B cell (primary cell): ENCODE results near the gene OPA1. TPM values are rescaled to one million over a fixed set of nuclear protein-coding genes. Genes with fewer than 3 reads are reported as not detected.

ENCODE experiments used
- ATAC-seq: fragments of 200-7000 bp; cut with Tn5 transposase; one replicate; pipeline ENCODE4 v1.10.0; 2021; ENCODE audit warnings: low read depth, mild to moderate bottlenecking, moderate number of reproducible peaks, moderate library complexity
- CTCF ChIA-PET: fragments of 350-600 bp; sonication (Branson Sonifier 250); formaldehyde crosslinking; loops from one replicate; lab custom pipeline; 2021; ENCODE audit warnings: antibody characterized with exemption, inconsistent platforms; lab: Charles Lee
- POLR2A ChIA-PET: fragments of 350-600 bp; sonication (Branson Sonifier 250); formaldehyde crosslinking; loops from one replicate; lab custom pipeline; 2021; ENCODE audit warnings: antibody characterized with exemption; lab: Charles Lee
- DNase-seq: peaks from one replicate; pipeline ENCODE4 v3.0.0; 2013
- H2AFZ ChIP-seq: 2 replicates; pipeline ENCODE4 v1.6.1; 2012; ENCODE audit warnings: mild to moderate bottlenecking, low read depth, low read length; ENCODE audit not compliant: insufficient read depth, poor library complexity, severe bottlenecking
- H3K27ac ChIP-seq, 2 donors: 1 replicate in 1 of 2; 2 replicates in 1 of 2; pipeline ENCODE4 v1.5.1; 2012 to 2013; ENCODE audit warnings: low read length in 2 of 2, mild to moderate bottlenecking in 2 of 2, moderate library complexity in 1 of 2
- H3K27me3 ChIP-seq, 4 experiments: fragments of 200-600 bp in 1 of 4; sonication (generic) in 1 of 4; replicated peaks in 1 of 4; 1 replicate in 2 of 4; 2 replicates in 2 of 4; pipeline versions ENCODE4 v1.6.1 to v1.7.0; 2013 to 2016; ENCODE audit warnings: low read length in 3 of 4, mild to moderate bottlenecking in 2 of 4, mixed read lengths in 1 of 4, moderate library complexity in 1 of 4; ENCODE audit not compliant: insufficient read depth in 4 of 4, control insufficient read depth in 3 of 4; ENCODE audit errors: control extremely low read depth in 1 of 4
- H3K36me3 ChIP-seq, 2 experiments: replicated peaks in 1 of 2; 1 replicate in 1 of 2; 2 replicates in 1 of 2; pipeline versions ENCODE4 v1.6.1 to v1.7.1; 2013; ENCODE audit warnings: low read length in 1 of 2; ENCODE audit not compliant: insufficient read depth in 2 of 2, control insufficient read depth in 1 of 2; ENCODE audit errors: control extremely low read depth in 1 of 2, extremely low read depth in 1 of 2
- H3K4me1 ChIP-seq, 2 donors: fragments of 200-600 bp in 1 of 2; sonication (generic) in 1 of 2; 1 replicate in 1 of 2; 2 replicates in 1 of 2; pipeline versions ENCODE4 v1.5.1 to v1.6.1; 2013 to 2017; ENCODE audit warnings: low read length in 2 of 2; ENCODE audit not compliant: control insufficient read depth in 2 of 2, insufficient read depth in 2 of 2
- H3K4me2 ChIP-seq: replicated peaks from 2 replicates; pipeline ENCODE3; 2012; ENCODE audit warnings: mild to moderate bottlenecking, low read depth, low read length; ENCODE audit not compliant: poor library complexity, severe bottlenecking
- H3K4me3 ChIP-seq, 5 experiments: fragments of 200-600 bp in 1 of 5; sonication (generic) in 1 of 5; 1 replicate in 3 of 5; 2 replicates in 2 of 5; pipeline versions ENCODE4 v1.5.1 to v1.7.0; 2011 to 2016; ENCODE audit warnings: low read length in 4 of 5, mild to moderate bottlenecking in 4 of 5, low read depth in 2 of 5, control low read depth in 1 of 5, moderate library complexity in 1 of 5; ENCODE audit not compliant: insufficient read depth in 1 of 5; ENCODE audit errors: control extremely low read depth in 1 of 5, extremely low read depth in 1 of 5
- H3K79me2 ChIP-seq: fragments of 200-600 bp; sonication (generic); one replicate; pipeline ENCODE4 v1.6.0; 2016; ENCODE audit warnings: low read length; ENCODE audit not compliant: control insufficient read depth, insufficient read depth
- H3K9ac ChIP-seq: fragments of 200-600 bp; sonication (generic); 2 replicates; pipeline ENCODE4 v1.6.1; 2017; ENCODE audit warnings: mild to moderate bottlenecking, low read length, moderate library complexity
- H3K9me3 ChIP-seq, 3 donors: one replicate each; pipeline versions ENCODE4 v1.6.1 to v1.7.1; 2013; ENCODE audit warnings: low read length in 2 of 3; ENCODE audit not compliant: control insufficient read depth in 2 of 3, insufficient read depth in 1 of 3; ENCODE audit errors: control extremely low read depth in 1 of 3
- H4K20me1 ChIP-seq: 2 replicates; pipeline ENCODE4 v1.6.0; 2012; ENCODE audit warnings: mild to moderate bottlenecking, low read length; ENCODE audit not compliant: insufficient read depth, control insufficient read depth, poor library complexity, severe bottlenecking
- H3K27ac Mint-ChIP-seq: one replicate; pipeline ENCODE4 v1.8.0; 2021; ENCODE audit warnings: mixed read lengths
- H3K27me3 Mint-ChIP-seq: one replicate; pipeline ENCODE4 v1.8.0; 2021; ENCODE audit warnings: mixed read lengths
- H3K4me1 Mint-ChIP-seq: one replicate; pipeline ENCODE4 v1.8.0; 2021; ENCODE audit warnings: mixed read lengths
- H3K4me3 Mint-ChIP-seq: one replicate; pipeline ENCODE4 v1.8.0; 2021; ENCODE audit warnings: mixed read lengths
- H3K9me3 Mint-ChIP-seq: one replicate; pipeline ENCODE4 v1.8.0; 2022; ENCODE audit warnings: mixed read lengths; ENCODE audit not compliant: insufficient read depth
- EZH2 ChIP-seq: IDR thresholded peaks from 2 replicates; pipeline ENCODE4 v1.6.1; 2012; ENCODE audit warnings: borderline replicate concordance, low read depth, mild to moderate bottlenecking, moderate library complexity, low read length; ENCODE audit not compliant: insufficient read depth, poor library complexity, severe bottlenecking
- WGBS: methylation state at CpG from one replicate; pipeline ENCODE4 v1.1.5; 2013; ENCODE audit warnings: missing lambda C conversion rate; ENCODE audit not compliant: insufficient coverage; 5-methylcytosine and 5-hydroxymethylcytosine counted together
- intact Hi-C: fragments of 100-400 bp; cut with micrococcal nuclease; formaldehyde crosslinking; loops from one replicate; pipeline ENCODE4 v1.10.0; 2022
- polyA plus RNA-seq: library from polyadenylated mRNA; depleted of rRNA; stranded (reverse); fragments of >200 nt; gene quantifications from 2 replicates; pipeline ENCODE4 v1.2.3, GENCODE V29; 2012
- total RNA-seq, 2 donors: library from RNA; stranded (reverse); fragments of 120-200 nt in 1 of 2; gene quantifications; 1 replicate in 1 of 2; 2 replicates in 1 of 2; pipeline versions ENCODE4 v1.2.3 to v1.2.4, GENCODE V29; 2013 to 2022
- TF ChIP-seq, protein P1 (sequence below): fragments of 200-600 bp; IDR thresholded peaks from one replicate; pipeline ENCODE4 v1.8.0; 2022; ENCODE audit warnings: antibody characterized with exemption, mild to moderate bottlenecking

OPA1 gene
- total and polyA plus RNA-seq, 2 donors (not counting 1 experiment from before 2014, with no cell fraction given): 9.1 to 62.8 TPM

DNA sequence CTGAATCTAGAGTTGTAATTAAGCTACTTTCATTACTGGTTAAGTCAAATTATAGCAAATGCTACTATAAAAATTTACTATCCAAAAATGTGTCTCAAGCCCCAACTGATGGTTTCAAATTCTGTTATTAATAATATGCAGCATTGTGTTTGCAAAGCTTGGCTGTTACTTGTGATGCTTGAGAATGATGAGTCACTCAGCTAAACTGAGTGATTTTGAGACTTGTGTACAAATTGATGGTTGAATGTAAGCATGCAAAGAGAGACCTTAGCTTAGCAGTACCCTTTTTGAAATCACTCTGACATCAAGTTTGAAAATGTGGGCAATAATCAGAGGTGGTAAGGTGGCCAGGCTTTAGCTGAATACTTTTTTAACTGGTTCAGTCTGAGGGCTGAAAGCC lies 27.6 kb downstream of the OPA1 start:
- no peaks in the 10 kb centered on the region for H3K4me1 Mint-ChIP-seq
- intact Hi-C loops: no loop called here
- Histone ChIP-seq H2AFZ (no peak overlapping the region), H3K4me3 (no peak overlapping the region), H3K27me3 (no peaks in the 10 kb centered on the region), H3K4me2 (no peak overlapping the region), H3K4me1 (no peaks in the 10 kb centered on the region), H3K9me3 (no peaks in the 10 kb centered on the region), H3K36me3 (peaks cover 2 to 46% of the 10 kb centered on the region in 2 experiments), H3K27ac (no peak overlapping the region), H3K79me2 (no peaks in the 10 kb centered on the region), H4K20me1 (no peaks in the 10 kb centered on the region), H3K9ac (no peak overlapping the region)
- TF ChIP-seq EZH2: no peak
- TF ChIP-seq, protein P1, sequence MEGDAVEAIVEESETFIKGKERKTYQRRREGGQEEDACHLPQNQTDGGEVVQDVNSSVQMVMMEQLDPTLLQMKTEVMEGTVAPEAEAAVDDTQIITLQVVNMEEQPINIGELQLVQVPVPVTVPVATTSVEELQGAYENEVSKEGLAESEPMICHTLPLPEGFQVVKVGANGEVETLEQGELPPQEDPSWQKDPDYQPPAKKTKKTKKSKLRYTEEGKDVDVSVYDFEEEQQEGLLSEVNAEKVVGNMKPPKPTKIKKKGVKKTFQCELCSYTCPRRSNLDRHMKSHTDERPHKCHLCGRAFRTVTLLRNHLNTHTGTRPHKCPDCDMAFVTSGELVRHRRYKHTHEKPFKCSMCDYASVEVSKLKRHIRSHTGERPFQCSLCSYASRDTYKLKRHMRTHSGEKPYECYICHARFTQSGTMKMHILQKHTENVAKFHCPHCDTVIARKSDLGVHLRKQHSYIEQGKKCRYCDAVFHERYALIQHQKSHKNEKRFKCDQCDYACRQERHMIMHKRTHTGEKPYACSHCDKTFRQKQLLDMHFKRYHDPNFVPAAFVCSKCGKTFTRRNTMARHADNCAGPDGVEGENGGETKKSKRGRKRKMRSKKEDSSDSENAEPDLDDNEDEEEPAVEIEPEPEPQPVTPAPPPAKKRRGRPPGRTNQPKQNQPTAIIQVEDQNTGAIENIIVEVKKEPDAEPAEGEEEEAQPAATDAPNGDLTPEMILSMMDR: no peak
- ChIA-PET CTCF (interaction anchor here (1.1 kb wide), 1 partner anchor 18 kb away, joined by 3 read pairs; no protein-coding TSS in a partner anchor), POLR2A (no interaction called here)
- no peak overlapping the region for H3K27ac Mint-ChIP-seq
- H3K27me3 Mint-ChIP-seq: no peaks in the 10 kb centered on the region
- no peaks in the 10 kb centered on the region for H3K9me3 Mint-ChIP-seq
- no peak for ATAC-seq
- H3K4me3 Mint-ChIP-seq: no peak overlapping the region
- DNase-seq: no peak

DNA sequence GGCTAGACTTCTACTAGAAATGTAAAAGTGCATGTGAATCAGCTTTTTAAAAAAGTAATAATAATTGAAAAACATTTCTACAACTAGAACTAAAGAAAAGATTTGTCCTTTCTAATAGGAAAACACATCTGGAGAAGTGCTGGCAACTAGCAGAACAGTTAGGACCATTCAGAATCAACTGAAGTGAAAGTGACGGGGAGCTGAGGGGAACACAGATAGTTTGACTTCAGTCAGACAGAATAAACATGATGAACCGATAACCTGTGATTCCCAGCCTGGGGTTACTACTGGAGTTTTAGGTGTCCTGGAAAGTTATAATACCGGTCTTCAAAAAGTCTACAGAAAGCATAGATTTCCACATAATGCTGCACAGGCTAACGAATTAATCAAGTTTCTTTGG lies 28.1 kb downstream of the OPA1 start:
- Histone ChIP-seq H3K4me1 (no peaks in the 10 kb centered on the region), H3K4me2 (no peak overlapping the region), H3K9me3 (no peaks in the 10 kb centered on the region), H2AFZ (no peak overlapping the region), H3K9ac (no peak overlapping the region), H4K20me1 (no peaks in the 10 kb centered on the region), H3K27me3 (no peaks in the 10 kb centered on the region), H3K79me2 (no peaks in the 10 kb centered on the region), H3K4me3 (no peak overlapping the region), H3K36me3 (peaks cover 2 to 46% of the 10 kb centered on the region in 2 experiments), H3K27ac (no peak overlapping the region)
- Mint-ChIP-seq H3K4me1 (no peaks in the 10 kb centered on the region), H3K4me3 (no peak overlapping the region), H3K27me3 (no peaks in the 10 kb centered on the region), H3K9me3 (no peaks in the 10 kb centered on the region), H3K27ac (no peak overlapping the region)
- no peak for ATAC-seq
- TF ChIP-seq, protein P1: no peak
- TF ChIP-seq EZH2: no peak
- DNase-seq: no peak
- CTCF ChIA-PET: interaction anchor here (1.1 kb wide), 1 partner anchor 18 kb away, joined by 3 read pairs; no protein-coding TSS in a partner anchor
- intact Hi-C loops: no loop called here
- POLR2A ChIA-PET: no interaction called here
- WGBS: no CpG with 5 or more reads among the region's 4 CpGs
